ENCODE measurements around the gene GSTM1. TPM values are rescaled to one million over a fixed set of nuclear protein-coding genes. Genes with fewer than 3 reads are reported as not detected.
"Not testable (repeated sequence)": the region's sequence is repeated elsewhere in the genome, so short reads cannot be mapped to it uniquely, and the experiment has no call there.

Gene GSTM1
- total RNA-seq, 2 donors from 2014 or later: 21.6 TPM; not detected in 1

DNA sequence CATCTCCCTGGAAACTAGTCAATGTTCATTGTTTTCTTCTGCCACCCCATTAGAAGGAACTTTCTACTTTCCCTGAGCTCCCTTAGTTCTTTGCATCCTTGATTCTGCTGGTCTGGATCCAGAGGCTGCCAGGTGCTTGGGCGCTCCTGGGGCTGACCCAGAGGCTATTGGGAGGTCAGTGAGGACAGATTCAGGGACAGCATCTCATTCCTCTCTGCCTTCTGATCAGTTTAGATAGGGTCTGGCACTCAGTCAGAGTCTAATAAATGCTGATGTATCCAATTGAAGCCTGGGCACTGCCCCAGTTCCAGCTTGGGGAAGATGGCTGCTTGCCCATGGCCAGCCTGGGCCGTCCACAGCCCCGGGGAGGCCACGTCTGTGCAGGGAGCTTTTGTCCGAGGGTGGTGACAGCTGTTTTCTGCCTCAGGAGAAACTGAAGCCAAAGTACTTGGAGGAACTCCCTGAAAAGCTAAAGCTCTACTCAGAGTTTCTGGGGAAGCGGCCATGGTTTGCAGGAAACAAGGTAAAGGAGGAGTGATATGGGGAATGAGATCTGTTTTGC is 2.3 kb downstream of the GSTM1 start:
- H3K9me3 ChIP-seq: no peaks in the 10 kb centered on the region
- H3K36me3 ChIP-seq: no peaks in the 10 kb centered on the region
- DNase-seq (ENCODE audit: low spot score): no peak
- no peak overlapping the region for H3K27ac ChIP-seq
- H3K4me1 ChIP-seq: no peaks in the 10 kb centered on the region
- TF ChIP-seq, protein P1, sequence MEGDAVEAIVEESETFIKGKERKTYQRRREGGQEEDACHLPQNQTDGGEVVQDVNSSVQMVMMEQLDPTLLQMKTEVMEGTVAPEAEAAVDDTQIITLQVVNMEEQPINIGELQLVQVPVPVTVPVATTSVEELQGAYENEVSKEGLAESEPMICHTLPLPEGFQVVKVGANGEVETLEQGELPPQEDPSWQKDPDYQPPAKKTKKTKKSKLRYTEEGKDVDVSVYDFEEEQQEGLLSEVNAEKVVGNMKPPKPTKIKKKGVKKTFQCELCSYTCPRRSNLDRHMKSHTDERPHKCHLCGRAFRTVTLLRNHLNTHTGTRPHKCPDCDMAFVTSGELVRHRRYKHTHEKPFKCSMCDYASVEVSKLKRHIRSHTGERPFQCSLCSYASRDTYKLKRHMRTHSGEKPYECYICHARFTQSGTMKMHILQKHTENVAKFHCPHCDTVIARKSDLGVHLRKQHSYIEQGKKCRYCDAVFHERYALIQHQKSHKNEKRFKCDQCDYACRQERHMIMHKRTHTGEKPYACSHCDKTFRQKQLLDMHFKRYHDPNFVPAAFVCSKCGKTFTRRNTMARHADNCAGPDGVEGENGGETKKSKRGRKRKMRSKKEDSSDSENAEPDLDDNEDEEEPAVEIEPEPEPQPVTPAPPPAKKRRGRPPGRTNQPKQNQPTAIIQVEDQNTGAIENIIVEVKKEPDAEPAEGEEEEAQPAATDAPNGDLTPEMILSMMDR (IDR thresholded peaks at IDR 0.05): no peak
- no peak overlapping the region for H3K4me3 ChIP-seq
- H3K27me3 ChIP-seq: no peaks in the 10 kb centered on the region

GRCh38 chr1:109691759-109692158 is 4.1 kb downstream of the GSTM1 start:
- TF ChIP-seq, protein P1 (IDR thresholded peaks at IDR 0.05): no peak
- Histone ChIP-seq H3K36me3 (no peaks in the 10 kb centered on the region), H3K4me1 (no peaks in the 10 kb centered on the region), H3K4me3 (no peak overlapping the region), H3K27me3 (no peaks in the 10 kb centered on the region), H3K27ac (no peak overlapping the region), H3K9me3 (no peaks in the 10 kb centered on the region)
- no peak for DNase-seq (ENCODE audit: low spot score)

GRCh38 chr1:109694400-109694799 is 6.8 kb downstream of the GSTM1 start:
- H3K27me3 ChIP-seq; DNase-seq (ENCODE audit: low spot score); H3K4me3 ChIP-seq; H3K36me3 ChIP-seq; H3K27ac ChIP-seq; H3K4me1 ChIP-seq; H3K9me3 ChIP-seq: not testable (repeated sequence)

GRCh38 chr1:109695138-109695537 is 7.5 kb downstream of the GSTM1 start:
- H3K27ac ChIP-seq; H3K4me1 ChIP-seq; H3K27me3 ChIP-seq; DNase-seq (ENCODE audit: low spot score); H3K36me3 ChIP-seq; H3K9me3 ChIP-seq; H3K4me3 ChIP-seq: not testable (repeated sequence)

DNA sequence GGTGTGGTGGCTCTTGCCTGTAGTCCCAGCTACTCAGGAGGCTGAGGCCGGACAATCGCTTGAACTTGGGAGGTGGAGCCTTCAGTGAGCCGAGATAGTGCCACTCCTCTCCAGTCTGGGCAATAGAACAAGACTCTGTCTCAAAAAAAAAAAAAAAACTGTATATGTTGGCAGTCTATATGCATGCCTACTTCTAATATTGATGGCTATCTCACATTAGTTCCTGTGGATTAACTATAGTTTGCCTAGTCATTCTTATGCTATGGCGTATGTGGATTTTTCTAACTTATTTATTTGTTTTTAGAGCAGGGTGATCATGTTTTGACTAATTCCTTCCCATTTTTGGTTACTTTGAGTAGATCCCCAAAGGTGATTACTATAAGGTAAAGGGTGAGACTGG is 9.4 kb downstream of the GSTM1 start:
- no peak overlapping the region for H3K4me3 ChIP-seq
- H3K27me3 ChIP-seq: no peaks in the 10 kb centered on the region
- H3K4me1 ChIP-seq: no peaks in the 10 kb centered on the region
- TF ChIP-seq, protein P1 (IDR thresholded peaks at IDR 0.05): no peak
- no peaks in the 10 kb centered on the region for H3K9me3 ChIP-seq
- no peak for DNase-seq (ENCODE audit: low spot score)
- no peak overlapping the region for H3K27ac ChIP-seq
- H3K36me3 ChIP-seq: no peaks in the 10 kb centered on the region

DNA sequence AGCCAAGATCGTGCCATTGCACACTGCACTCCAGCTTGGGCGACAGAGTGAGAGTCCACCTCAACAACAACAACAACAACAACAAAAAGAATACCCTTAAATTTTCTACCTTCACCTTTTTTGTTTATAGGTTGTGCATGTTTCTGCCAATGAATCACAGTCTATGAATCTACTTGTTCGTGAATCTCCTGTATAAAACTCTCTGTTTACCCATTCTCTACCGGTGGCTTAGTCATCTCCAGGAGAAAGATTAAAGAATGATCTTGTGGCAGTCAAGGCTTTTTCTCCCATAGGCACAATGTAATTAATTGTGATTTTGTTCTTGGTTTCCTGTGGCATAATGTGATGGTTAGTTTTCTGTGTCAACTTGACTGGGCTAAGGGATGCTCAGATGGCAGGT is 10.2 kb downstream of the GSTM1 start:
- not testable (repeated sequence) for H3K4me1 ChIP-seq; H3K9me3 ChIP-seq; H3K4me3 ChIP-seq; H3K27me3 ChIP-seq; DNase-seq (ENCODE audit: low spot score); H3K27ac ChIP-seq; H3K36me3 ChIP-seq

GRCh38 chr1:109702940-109703339 is 15.3 kb downstream of the GSTM1 start:
- not testable (repeated sequence) for DNase-seq (ENCODE audit: low spot score); H3K4me3 ChIP-seq; H3K4me1 ChIP-seq; H3K9me3 ChIP-seq; H3K27ac ChIP-seq; H3K27me3 ChIP-seq; H3K36me3 ChIP-seq

GRCh38 chr1:109704173-109704572 is 16.6 kb downstream of the GSTM1 start:
- Histone ChIP-seq H3K4me1 (no peaks in the 10 kb centered on the region), H3K27ac (no peak overlapping the region), H3K9me3 (peaks cover 0 to 9% of the 10 kb centered on the region in 2 donors), H3K4me3 (no peak overlapping the region), H3K27me3 (no peaks in the 10 kb centered on the region), H3K36me3 (no peaks in the 10 kb centered on the region)
- no peak for DNase-seq (ENCODE audit: low spot score)
- TF ChIP-seq, protein P1 (IDR thresholded peaks at IDR 0.05): no peak
